Measurements from ENCODE around the gene GRID2.

- TF ChIP-seq, protein P1, sequence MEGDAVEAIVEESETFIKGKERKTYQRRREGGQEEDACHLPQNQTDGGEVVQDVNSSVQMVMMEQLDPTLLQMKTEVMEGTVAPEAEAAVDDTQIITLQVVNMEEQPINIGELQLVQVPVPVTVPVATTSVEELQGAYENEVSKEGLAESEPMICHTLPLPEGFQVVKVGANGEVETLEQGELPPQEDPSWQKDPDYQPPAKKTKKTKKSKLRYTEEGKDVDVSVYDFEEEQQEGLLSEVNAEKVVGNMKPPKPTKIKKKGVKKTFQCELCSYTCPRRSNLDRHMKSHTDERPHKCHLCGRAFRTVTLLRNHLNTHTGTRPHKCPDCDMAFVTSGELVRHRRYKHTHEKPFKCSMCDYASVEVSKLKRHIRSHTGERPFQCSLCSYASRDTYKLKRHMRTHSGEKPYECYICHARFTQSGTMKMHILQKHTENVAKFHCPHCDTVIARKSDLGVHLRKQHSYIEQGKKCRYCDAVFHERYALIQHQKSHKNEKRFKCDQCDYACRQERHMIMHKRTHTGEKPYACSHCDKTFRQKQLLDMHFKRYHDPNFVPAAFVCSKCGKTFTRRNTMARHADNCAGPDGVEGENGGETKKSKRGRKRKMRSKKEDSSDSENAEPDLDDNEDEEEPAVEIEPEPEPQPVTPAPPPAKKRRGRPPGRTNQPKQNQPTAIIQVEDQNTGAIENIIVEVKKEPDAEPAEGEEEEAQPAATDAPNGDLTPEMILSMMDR (IDR thresholded peaks at IDR 0.05; ENCODE audit: poor library complexity, severe bottlenecking), result no peak
- TF ChIP-seq RAD21 (conservative IDR thresholded peaks at IDR 0.05) (no peak), TAF1 (IDR thresholded peaks at IDR 0.05; ENCODE audit: low read depth) (no peak), REST (IDR thresholded peaks at IDR 0.05; ENCODE audit: borderline replicate concordance) (no peak), MXI1 (conservative IDR thresholded peaks at IDR 0.05; ENCODE audit: poor library complexity, severe bottlenecking) (no peak), EZH2 (IDR thresholded peaks at IDR 0.05; ENCODE audit: borderline replicate concordance, insufficient read depth, low read length, poor library complexity, severe bottlenecking) (no peak), EP300 (conservative IDR thresholded peaks at IDR 0.05; ENCODE audit: poor library complexity, severe bottlenecking) (no peak), POLR2AphosphoS5 (IDR thresholded peaks at IDR 0.05) (no peak), SMC3 (conservative IDR thresholded peaks at IDR 0.05; ENCODE audit: poor library complexity) (no peak)
Observed at GRCh38 chr4:93776386-93777080, 1472.8 kb downstream of the GRID2 start.

Data from neural cell (in vitro differentiated cells).